Stimulated activated CD8-positive, alpha-beta memory T cell treated with anti-CD3 and anti-CD28 coated beads, Interleukin-2, amount 100 ng/mL, for 1 hour (primary cell): ENCODE results near the gene CHRNA5.

ENCODE experiments used
- DNase-seq, 2 donors: peaks; one replicate each; pipeline ENCODE4 v3.0.0-alpha.2; 2020; ENCODE audit warnings: low read depth in 2 of 2

Gene CHRNA5

DNA sequence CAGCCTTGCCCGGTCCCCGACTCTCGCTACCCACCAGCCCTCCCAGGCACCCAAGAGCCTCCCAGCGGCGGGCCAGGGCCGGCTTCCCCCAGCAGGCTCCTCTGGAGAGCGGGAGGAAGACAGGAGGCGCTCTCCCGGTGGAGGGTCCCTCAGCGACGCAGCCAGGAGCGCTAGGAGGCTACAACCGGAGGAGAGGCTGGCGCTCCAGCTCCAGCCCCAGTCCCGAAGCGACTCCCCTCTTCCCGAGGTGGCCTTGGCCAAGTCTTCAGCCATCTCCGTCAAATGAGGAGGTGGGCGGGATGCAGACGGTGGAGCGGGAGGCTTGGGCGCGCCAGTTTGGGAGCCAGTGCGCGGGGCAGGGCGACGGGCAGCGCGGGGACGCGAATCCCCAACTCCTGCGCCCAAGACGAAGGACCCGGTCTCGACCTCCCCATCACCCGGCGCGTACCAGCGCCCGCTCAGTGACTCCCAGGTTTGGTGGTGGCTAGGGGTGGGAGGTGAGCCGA, 54.8 kb downstream of the CHRNA5 start:
- no peak for DNase-seq

DNA sequence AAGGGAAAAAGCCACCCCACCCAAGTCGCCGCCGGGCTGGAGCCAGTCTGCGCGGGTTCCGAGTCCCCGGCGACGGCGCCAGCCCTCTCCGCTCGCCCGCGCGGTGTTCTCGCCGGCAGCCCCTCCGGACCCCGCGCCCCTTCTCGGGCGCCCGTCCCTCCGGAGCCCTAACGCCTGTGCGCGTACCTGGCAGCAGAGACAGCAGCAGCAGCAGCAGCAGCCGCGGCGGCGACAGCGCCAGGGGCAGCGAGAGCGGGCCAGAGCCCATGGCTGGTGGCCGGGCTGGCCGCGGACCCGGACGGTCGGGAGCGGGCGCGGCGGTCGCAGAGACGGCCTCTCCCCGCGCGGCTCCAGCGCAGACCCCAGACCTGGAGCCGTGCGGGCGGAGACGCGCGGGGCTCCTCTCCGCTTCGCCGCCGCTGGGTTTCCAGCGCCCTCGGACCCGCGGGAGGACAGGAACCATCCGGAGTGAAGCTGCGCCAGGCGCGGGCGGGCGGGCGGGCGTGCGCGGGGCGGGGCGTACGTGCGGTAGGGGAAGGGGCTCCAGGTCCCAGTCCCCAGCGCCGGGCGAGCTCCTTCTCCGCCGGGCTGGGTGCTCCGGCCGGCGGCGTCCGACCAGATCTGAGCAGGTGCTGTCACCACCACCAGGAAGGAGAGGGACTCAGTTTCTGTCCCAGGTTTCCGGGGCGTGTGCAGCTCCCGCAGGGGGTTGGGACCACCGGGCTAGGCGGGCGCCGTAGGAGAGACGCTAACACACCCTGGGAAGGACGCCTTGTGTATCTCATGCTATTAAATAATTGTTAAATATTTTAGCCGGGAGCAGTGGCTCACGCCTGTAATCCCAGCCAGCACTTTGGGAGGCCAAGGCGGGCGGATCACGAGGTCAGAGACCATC, 55.5 kb downstream of the CHRNA5 start, which contains the start of gene CHRNA3:
CHRNA3 (minus strand) TSS at position 470 of the 895 bp plus-strand sequence; CDS start at position 268, 202 bp downstream.
- DNase-seq = no peak

DNA sequence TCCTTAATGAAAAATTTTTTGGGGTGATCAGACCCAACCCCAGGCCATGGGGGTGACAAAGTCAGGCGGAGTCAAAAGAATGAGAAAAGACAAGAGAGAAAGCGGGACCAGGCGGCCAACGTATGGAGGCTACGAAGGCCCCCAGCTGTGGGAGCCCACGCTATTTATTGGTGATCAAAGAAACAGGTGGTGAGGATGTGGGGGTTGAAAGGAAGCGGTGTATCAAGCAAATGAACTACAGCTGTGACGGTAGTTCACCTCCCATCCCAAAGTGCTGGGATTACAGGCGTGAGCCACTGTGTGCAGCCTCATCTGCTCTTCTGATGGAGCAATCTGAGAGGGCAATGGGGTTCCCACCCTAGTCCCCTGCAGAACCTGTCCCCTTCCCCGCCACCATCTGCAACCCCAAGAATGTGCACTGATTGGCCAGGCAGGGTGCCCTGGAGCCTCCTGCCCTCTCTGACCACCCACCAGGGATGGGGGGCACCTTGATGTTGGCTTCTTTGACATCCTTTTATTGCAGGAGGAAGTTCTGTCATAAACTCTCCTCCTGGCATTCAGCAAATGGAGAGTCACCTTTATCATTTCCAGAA, 56.6 kb downstream of the CHRNA5 start:
- no peak for DNase-seq

DNA sequence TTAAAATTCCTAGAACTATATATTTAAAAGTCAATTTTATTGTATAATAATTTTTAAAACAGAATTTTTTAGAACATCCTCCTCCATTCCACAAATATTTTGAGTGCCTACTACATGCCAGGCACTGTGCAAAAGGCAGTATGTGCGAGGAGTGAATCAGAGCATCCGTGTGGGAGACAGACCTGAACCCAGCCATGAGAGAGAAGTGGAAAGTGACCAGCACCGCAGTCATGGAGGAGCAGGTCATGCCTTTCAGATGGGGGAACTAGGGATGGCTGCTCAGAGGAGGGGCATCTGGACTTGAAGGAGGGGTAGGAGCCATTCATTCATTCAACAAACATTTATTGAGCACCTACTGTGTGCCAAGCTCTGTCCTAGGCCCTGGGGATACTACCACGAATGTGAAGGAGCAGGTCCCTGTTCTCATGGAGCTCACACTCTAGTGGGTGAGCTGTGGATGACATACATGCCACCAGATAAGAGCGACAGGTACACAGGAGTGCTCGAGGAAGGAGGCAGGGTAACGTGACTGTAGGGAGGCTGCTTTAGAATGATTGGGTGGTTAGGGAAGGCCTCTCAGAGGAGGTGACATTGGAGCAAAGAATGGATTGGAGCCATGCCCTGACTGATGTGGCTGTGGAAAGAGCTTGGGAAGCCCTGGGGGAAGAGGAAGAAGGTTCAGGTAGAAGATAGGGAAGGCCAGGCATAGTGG, 58.6 kb downstream of the CHRNA5 start:
- DNase-seq = no peak

DNA sequence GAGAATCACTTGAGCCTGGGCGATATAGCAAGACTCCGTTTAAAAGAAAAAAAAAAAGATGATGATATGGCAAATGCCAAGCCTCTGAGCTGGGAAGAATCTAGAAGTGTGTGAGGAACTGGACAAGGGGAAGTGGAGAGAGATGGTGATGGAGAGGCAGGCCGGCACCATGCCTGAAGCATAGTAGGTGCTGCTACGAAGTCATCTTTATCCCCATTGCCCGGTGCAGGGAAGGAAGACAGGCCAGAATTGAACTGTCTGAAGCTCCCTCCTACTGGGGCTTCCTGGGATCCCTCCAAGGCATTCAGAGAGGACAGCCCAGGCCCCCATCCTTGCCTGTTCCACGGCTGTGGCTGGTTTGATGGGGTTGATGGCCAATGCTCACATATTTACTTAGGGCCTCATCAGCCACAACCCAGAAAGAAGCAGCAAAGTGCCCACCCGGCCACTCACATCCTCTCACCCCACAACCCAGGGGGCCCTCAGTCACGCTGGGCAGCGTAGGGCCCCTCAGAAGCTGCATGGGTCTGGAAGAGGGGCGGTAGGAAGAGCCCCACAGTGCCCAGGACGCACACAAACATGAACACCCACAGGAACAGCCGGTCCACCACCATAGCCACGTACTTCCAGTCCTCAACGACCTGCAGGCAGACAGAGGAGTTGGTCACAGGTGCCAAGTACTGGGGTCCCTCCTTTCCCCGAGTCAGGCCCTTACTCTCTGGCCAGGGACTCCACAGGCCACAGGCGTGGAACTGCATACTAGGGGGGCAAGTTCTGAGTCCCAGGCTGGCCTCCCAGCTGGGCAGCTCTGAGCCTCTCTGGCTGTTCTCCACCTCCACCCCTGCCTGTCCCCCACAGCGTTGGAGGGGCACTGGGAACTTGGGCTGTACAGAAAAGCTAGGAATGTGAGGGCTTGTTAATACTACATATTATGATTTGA, 59.6 kb downstream of the CHRNA5 start:
- no peak for DNase-seq

DNA sequence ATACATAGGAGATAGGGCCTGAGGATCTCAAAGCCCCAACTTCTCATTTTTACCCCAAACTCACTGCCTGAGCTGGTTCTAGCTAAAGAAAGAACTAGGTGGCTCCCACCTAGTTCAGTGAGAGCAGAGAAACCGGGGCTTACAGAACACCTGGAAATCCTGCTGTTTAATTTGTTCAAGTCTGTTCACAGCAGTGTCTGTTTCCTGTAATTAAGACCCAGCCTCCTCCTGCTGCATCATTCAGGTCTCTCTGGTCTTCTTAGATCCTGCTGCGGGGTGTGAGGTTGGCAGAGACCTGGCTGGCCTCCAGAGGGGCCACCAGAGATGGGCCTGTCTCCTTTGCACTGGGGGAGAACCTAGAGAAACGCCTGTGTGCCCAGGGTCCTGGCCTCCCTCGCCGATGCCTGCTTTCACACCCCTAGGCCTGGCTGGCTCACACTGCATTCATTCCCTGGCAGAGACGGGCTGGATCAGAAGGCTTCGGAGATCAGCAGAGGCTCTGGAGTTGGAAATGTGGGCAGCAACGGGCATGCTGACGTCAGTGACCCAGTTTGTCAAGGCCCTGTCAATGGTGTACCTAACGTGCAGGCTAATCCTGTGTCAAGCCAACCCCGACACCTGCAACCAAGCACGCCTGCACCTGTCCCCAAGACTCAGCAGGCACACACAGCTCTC, 60.4 kb downstream of the CHRNA5 start:
- no peak for DNase-seq

DNA sequence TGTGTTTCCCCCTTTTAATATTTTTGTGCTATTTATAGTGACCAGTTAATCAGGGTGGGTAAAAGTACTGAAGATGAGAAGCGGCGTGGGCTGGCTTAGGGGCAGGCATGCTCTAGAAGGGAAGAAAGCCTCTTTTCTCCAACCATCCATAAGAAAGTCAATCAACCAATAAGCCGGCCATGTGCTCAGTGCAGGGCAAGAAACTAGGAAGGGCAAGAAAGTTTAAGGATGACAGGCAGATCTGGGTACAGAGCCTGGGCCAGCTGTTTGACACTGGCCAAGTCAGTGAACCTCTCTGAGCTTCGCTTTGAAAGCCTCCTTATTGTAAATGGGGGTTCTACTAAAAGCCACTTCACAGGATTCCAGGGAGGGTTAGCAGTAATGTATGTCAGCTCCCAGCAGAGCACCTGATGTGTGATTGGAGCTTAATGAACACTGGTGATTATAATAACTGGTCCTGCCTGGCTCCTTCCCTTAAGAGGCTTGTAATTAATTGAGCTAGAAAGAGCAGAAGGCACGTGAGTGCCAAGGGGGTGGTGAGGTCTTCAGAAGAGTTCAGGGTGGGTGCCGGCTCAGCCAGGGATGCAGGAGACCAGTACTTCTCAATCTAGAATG, 61.2 kb downstream of the CHRNA5 start:
- no peak for DNase-seq

DNA sequence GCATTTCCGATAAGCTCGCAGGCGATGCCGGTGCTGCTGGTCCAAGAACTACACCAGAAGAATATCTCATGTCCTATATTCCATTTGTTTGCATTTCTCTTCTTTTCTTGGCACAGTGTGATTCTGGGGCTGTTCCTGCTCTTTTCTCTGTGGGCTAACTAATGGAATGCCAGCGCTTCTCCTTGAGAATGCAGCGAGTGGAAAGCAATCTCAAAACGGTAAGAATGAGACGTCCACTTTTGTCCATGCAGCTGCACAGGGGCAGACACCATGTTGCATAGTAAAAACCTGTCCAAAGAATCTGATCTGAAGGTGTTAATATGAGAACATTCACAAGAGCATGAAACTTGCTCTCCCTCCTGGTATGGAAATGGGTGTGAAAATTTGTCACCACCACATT, 62.0 kb downstream of the CHRNA5 start:
- no peak for DNase-seq

DNA sequence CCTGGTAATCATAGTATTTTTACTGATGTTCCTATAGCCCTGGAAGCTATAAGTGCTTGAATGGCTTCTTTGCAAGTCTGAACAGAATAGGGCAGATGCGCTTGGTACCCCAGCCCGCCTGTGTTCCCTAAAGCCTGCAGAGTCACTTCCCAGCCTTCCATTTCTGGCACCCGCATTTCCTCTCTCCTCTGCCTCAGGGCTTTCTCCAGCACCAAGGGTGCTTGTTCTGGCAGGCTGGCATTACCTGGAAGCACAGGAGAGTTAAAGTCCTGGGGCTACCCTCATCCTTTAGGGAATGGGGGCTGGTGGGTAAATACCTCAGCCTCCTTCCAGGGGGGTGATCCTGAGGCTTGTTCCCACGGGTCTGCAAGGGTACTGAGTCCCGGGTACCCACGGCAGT, 62.9 kb downstream of the CHRNA5 start:
- DNase-seq = no peak

DNA sequence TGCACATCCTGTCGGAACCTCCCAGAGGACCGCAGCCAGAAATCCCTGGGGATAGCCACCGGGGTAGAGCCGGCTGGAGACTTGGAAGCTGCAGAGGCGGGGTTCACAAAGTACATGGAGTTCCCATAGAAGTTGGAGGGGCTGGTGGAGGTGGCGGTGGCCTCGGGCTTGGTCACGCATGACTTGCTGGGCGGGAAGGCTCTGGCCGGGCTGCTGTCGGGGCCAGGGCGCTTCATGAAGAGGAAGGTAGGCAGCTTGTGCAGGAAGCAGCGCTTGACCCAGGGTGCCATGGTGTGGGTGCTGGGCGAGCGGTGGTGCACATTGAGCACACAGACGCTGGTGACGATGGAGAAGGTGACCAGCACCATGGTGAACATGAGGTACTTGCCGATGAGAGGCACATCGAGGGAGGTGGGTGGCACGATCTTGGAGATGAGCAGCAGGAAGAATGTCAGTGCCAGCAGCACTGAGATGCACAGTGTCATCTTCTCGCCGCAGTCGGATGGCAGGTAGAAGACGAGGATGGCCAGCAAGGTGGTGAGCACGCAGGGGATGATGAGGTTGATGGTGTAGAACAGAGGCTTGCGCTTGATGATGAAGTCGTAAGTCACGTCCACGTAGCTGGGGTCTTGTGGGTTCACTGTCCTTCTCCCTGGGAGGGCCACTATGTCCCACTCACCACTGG, 63.9 kb downstream of the CHRNA5 start:
- DNase-seq = no peak

DNA sequence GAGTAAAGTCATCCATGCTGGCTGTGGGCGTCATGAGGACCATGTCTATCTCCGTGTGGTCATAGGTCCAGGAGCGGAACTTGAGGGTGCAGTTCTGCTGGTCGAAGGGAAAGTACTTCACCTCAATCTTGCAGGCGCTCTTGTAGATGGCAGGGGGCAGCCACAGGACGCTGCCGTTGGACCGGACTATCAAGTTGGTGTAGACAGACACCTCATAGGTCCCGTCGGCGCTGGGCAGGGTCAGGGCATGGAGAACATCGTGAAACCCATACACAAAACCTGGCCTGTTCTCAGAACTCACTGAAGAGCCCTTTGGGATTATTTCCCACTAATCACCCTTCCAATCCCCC, 64.4 kb downstream of the CHRNA5 start:
- DNase-seq = no peak

DNA sequence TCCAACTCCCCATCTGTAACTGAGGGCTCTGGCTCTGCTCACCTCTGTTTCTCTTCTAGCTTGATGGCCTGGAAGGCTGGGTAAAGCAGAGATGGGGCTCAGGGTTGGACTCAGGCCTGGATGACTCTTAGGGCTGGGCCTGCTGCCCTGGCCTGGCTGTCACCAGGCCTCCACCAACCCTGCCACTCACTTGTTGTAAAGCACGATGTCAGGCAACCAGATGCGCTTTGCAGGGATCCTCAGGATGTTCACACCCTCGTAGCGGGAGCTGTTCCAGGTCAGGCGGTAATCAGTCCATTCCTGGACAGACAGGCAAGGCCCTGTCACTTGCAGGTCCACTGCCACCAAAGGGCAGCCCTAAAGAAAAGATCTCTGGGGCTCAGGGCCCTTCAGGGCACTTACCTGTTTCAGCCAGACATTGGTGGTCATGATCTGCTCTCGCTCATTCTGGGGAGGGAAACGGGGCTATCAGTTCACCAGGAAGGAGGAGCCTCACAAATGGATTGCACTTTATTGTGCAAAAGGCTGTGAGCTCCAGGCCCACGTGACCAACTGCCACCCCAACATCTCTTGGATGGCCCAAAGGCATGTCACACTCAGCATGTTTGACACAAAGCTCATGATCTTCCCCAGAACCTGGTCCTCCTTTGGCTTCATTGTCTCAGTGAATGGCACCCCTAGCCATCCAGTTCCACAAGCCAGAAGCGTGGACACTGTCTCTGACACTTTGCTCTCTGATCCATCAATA, 65.7 kb downstream of the CHRNA5 start:
- no peak for DNase-seq

DNA sequence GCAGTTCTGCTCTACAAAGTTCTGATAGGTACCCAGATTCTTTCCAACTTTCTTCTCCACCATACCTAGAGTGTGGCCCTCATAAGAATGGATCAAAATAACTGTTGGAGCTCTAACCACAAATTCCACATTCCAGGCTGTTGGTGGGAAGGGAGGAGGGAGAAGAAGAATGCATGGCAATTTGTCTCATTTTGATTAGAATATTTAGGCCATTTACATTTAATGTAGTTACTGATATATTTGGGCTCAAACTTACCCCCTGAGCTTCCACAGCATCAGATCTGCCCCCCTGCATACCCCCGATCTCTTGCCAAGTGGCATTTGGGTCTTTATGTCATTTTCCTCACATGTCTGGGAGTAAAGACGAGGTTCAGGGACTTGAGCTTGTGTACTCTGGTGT, 68.0 kb downstream of the CHRNA5 start:
- DNase-seq = no peak

DNA sequence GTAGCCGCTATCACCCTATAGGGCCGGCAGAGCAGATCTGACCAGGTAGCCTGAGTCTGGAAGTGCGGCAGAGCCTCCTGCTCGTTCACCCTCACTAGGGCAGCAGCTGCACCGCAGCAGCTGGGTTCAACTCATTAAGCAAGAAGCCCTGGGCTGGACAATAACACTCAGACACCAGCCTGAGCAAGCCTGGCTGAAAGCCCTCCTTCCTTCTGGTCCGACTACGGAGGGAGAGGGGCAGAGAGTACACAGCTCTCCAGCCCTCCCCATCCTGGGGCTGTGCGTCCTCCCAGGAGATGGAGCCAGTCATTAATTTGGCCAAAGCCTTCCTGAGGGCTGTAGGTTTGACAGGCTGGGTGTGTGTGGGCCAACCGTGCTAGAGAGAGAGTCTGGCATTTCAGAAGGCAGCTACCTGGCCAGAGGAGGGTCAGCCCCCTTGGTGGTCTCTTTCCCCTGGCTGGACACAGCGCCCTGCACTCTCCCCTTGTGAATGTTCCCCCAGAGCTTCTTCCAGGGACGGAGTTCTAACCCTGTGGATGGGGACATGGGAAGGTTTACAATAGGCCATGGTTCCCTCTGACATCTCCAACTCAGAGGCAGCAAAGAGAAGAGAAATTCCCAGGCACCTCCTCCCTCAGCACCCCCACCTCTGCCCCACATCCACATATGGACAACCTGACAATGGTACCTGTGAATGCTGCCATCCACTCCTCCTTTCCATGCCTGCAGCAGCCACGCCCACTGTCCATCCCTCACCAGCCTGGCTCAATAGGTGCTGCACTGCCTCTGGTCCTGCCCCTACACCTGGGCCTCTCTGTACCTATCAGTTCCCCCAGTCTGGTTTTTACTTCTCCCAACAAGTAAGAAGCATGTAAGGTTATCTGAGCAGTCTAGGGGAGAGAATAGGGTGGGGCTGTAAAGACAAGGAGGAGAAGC, 69.2 kb downstream of the CHRNA5 start:
- no peak for DNase-seq

DNA sequence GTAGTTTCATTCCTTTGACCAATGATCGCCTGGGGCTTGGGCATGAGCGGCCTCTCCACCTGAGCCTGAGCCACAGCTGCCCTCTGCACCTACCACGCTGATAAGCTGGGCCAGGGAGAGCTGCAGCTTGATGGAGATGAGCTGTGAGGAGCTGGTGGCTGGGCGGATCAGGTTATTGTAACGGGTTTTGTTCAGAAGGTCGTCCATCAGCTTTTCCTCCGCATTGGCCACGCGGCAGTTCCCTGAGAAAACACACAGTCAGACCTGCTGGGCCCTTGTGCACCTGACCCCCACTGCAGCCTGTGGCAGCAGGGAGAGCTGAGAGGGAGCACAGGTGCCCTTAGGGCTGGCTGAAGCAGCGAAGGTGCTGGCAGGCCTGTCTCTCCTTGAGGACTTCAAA, 70.0 kb downstream of the CHRNA5 start:
- no peak for DNase-seq

DNA sequence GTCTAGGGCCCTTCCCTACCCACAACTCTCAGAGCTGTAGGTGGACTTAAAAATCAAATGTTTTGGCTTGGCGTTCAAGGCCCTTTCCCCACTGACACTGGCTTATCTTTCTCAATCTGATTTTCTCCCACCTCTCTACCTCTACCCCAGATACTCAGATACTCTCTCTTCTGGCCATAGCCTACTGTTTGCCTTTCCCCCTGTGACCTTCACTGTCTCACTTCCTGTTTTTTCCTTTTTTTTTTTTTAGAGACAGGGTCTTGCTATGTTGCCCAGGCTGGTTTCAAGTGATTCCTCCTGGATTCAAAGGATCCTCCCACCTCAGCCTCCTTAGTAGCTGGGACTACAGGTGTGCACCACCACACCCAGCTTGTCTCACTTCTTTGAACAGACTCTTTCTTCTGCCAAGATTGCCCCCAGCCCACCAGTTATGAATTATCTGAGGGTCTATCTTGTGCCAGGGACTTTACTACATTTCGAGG, 71.1 kb downstream of the CHRNA5 start:
- DNase-seq = no peak

DNA sequence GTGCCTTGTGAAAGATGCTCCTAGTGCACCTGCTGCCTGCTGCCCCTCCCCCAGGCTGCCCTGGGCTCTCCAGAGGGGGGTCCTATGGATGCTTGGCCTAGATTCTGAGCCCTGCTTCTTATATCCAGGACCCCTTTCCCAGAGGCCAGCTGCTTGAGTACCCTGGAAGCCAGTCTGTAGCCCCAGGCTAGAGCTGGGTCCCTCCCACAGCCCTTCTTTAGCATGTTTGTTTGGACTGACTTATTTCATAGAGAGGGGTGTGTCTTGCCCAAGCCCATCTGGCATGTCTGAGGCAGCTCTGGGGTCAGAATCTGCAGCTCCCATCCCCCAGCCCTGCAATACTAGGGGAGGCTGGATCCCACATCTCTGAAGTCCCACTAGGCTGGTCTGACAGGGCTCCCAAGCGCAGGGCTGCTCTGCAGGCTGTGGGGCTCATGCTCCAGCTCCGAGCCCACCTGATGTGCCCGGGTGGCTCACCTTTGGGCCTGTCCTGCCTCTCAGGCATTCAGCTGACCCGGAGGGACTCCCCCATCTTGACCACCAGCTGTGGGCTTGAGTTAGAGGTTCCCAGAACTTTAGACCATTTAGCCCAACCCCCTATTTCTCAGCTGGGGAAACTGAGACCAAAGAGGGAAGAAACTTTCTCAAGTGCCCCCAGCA, 72.6 kb downstream of the CHRNA5 start:
- DNase-seq = no peak
